Measurements from ENCODE around the gene ZNF311.
"Not testable (repeated sequence)": the region's sequence is repeated elsewhere in the genome, so short reads cannot be mapped to it uniquely, and the experiment has no call there.

ZNF311 gene

GRCh38 chr6:28953039-28953584 lies 52.0 kb downstream of the ZNF311 start:
- no peak for DNase-seq

GRCh38 chr6:28949656-28950195 lies 55.4 kb downstream of the ZNF311 start:
- not testable (repeated sequence) for DNase-seq

GRCh38 chr6:28948782-28949486 lies 56.2 kb downstream of the ZNF311 start:
- no peak for DNase-seq

GRCh38 chr6:28947831-28948270 lies 57.3 kb downstream of the ZNF311 start:
- DNase-seq: no peak

GRCh38 chr6:28947067-28947765 lies 57.9 kb downstream of the ZNF311 start:
- no peak for DNase-seq

GRCh38 chr6:28945349-28945748 lies 59.8 kb downstream of the ZNF311 start:
- DNase-seq: no peak

All from activated gamma-delta T cell (primary cell).